Fibroblast of lung (primary cell): ENCODE results near the gene POLR1C. TPM values are rescaled to one million over a fixed set of nuclear protein-coding genes. Genes with fewer than 3 reads are reported as not detected.
"Not testable (repeated sequence)": the region's sequence is repeated elsewhere in the genome, so short reads cannot be mapped to it uniquely, and the experiment has no call there.

Source experiments
- DNase-seq, 2 donors: peaks; one replicate each; pipeline versions ENCODE4 v3.0.0 to v3.0.0-alpha.2; 2010; ENCODE audit warnings: low read depth in 2 of 2
- H2AFZ ChIP-seq: 2 replicates; pipeline ENCODE4 v1.5.1; 2012; ENCODE audit warnings: low read length, control low read depth, inconsistent platforms
- H3K27ac ChIP-seq: 2 replicates; pipeline ENCODE4 v1.5.1; 2011; ENCODE audit warnings: low read length, control low read depth; ENCODE audit not compliant: insufficient read depth
- H3K27me3 ChIP-seq: 2 replicates; pipeline ENCODE4 v1.5.1; 2011; ENCODE audit warnings: mild to moderate bottlenecking, low read length; ENCODE audit not compliant: control insufficient read depth, insufficient read depth
- H3K36me3 ChIP-seq: 2 replicates; pipeline ENCODE4 v1.5.1; 2011; ENCODE audit warnings: low read length; ENCODE audit not compliant: control insufficient read depth, insufficient read depth
- H3K4me1 ChIP-seq: 2 replicates; pipeline ENCODE4 v1.5.1; 2011; ENCODE audit warnings: low read length; ENCODE audit not compliant: control insufficient read depth, insufficient read depth; ENCODE audit errors: extremely low read depth
- H3K4me2 ChIP-seq: 2 replicates; pipeline ENCODE4 v1.5.1; 2011; ENCODE audit warnings: low read length, control low read depth; ENCODE audit not compliant: insufficient read depth; ENCODE audit errors: extremely low read depth
- H3K4me3 ChIP-seq, 4 experiments: fragments of 200-600 bp in 1 of 4; sonication (generic) in 1 of 4; replicated peaks in 1 of 4; 2 replicates each; pipeline ENCODE4 v1.5.1; 2011 to 2016; ENCODE audit warnings: low read length in 4 of 4, low read depth in 3 of 4, mild to moderate bottlenecking in 3 of 4, control low read depth in 2 of 4, inconsistent platforms in 1 of 4, mixed read lengths in 1 of 4; ENCODE audit not compliant: insufficient read depth in 1 of 4; ENCODE audit errors: control extremely low read depth in 1 of 4
- H3K79me2 ChIP-seq: 2 replicates; pipeline ENCODE4 v1.5.1; 2012; ENCODE audit warnings: mild to moderate bottlenecking, low read length, inconsistent platforms; ENCODE audit not compliant: control insufficient read depth, insufficient read depth
- H3K9ac ChIP-seq: 2 replicates; pipeline ENCODE4 v1.5.1; 2011; ENCODE audit warnings: mild to moderate bottlenecking, low read length, control low read depth; ENCODE audit not compliant: insufficient read depth
- H3K9me3 ChIP-seq: 2 replicates; pipeline ENCODE4 v1.5.1; 2012; ENCODE audit warnings: low read depth, low read length; ENCODE audit not compliant: control insufficient read depth, insufficient read depth
- H4K20me1 ChIP-seq: 2 replicates; pipeline ENCODE4 v1.5.1; 2011; ENCODE audit warnings: low read length; ENCODE audit not compliant: control insufficient read depth, insufficient read depth; ENCODE audit errors: extremely low read depth
- EZH2 ChIP-seq: IDR thresholded peaks from 2 replicates; pipeline ENCODE4 v1.5.1; 2012; ENCODE audit warnings: low read length, control low read depth, mild to moderate bottlenecking; ENCODE audit errors: missing control alignments
- polyA minus RNA-seq: library from RNA; depleted of rRNA, polyadenylated mRNA; stranded (reverse); fragments of >200 nt; gene quantifications from 2 replicates; pipeline ENCODE4 v1.2.3, GENCODE V29; 2011; ENCODE audit warnings: low replicate concordance
- polyA plus RNA-seq, 2 donors: library from polyadenylated mRNA; depleted of rRNA in 1 of 2; stranded (reverse) in 1 of 2; unstranded in 1 of 2; fragments of >200 nt; gene quantifications; 2 replicates each; pipeline ENCODE4 v1.2.1, GENCODE V29; 2011 to 2012; ENCODE audit warnings: missing spikeins in 1 of 2
- total RNA-seq: library from RNA; depleted of rRNA; stranded (reverse); fragments of >200 nt; gene quantifications from 2 replicates; pipeline ENCODE4 v1.2.1, GENCODE V29; 2014
- TF ChIP-seq, protein P1 (sequence below), 2 donors: IDR thresholded peaks in 1 of 2; conservative IDR thresholded peaks in 1 of 2; 1 replicate in 1 of 2; 2 replicates in 1 of 2; pipeline ENCODE4 v1.5.1; 2011 to 2012; ENCODE audit warnings: low read length in 2 of 2, control low read depth in 1 of 2, inconsistent platforms in 1 of 2, low read depth in 1 of 2, mild to moderate bottlenecking in 1 of 2

The POLR1C gene, protein sequence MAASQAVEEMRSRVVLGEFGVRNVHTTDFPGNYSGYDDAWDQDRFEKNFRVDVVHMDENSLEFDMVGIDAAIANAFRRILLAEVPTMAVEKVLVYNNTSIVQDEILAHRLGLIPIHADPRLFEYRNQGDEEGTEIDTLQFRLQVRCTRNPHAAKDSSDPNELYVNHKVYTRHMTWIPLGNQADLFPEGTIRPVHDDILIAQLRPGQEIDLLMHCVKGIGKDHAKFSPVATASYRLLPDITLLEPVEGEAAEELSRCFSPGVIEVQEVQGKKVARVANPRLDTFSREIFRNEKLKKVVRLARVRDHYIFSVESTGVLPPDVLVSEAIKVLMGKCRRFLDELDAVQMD
- total RNA-seq (27.4 and 32.4 TPM in 2 replicates), polyA plus RNA-seq (39.7 and 55.2 TPM in 2 replicates), polyA minus RNA-seq (15.0 and 27.4 TPM in 2 replicates)
- 41.4 and 49.3 TPM in 2 replicates for polyA plus RNA-seq (2012)

DNA sequence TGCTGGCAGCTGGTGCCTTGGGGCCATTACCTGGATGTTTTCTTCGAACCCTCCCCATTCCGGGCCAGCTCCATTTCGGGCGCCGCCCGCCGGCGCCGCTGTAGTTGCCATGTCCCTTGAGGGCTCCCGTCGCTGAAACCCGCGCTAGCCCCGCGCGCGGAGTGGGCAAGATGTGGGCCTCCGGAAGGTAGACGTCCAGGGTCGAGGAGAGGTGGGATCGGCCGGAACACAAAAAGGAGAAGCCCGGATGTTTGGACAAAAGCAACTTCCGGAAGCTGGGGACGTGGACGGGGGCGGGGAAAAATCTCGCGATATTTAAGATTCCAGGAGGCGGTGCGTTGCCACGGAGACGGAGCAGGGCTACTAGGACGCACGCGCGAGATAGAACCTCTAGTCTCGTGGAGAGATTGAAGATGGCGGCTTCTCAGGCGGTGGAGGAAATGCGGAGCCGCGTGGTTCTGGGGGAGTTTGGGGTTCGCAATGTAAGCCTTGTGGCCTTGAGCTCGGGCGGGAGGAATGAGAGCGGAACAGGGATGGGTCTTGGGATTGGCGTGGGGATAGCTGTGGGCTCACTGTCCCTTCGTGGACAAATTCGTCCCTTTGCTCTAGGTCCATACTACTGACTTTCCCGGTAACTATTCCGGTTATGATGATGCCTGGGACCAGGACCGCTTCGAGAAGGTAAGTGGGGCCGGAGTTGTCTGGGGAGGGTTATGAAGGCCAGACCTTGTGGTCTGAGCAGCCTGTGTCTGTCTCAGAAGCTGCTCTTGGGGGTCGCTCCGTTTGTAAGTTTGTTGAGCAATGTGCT, at the start of gene POLR1C, which contains the start of gene YIPF3:
Gene POLR1C (plus strand): TSS at position 393 of the 808 bp plus-strand sequence. CDS start 21 bp downstream, at position 414.
Gene YIPF3 (minus strand): TSS at position 230 of the 808 bp plus-strand sequence. CDS start 119 bp downstream, at position 111.
- Histone ChIP-seq H3K4me1 (peaks cover 11% of the 10 kb centered on the region), H3K9me3 (no peaks in the 10 kb centered on the region), H3K36me3 (peaks cover 36% of the 10 kb centered on the region), H2AFZ (peak within 1 kb of the TSS; percentile 98), H4K20me1 (no peaks in the 10 kb centered on the region), H3K79me2 (peaks cover 49% of the 10 kb centered on the region), H3K4me3 (peak within 1 kb of the TSS; percentile 74 to 99 (median 90)), H3K27me3 (no peaks in the 10 kb centered on the region), H3K4me2 (peak within 1 kb of the TSS; percentile 99), H3K27ac (peak within 1 kb of the TSS; percentile 86), H3K9ac (peak within 1 kb of the TSS; percentile 87)
- TF ChIP-seq, protein P1, sequence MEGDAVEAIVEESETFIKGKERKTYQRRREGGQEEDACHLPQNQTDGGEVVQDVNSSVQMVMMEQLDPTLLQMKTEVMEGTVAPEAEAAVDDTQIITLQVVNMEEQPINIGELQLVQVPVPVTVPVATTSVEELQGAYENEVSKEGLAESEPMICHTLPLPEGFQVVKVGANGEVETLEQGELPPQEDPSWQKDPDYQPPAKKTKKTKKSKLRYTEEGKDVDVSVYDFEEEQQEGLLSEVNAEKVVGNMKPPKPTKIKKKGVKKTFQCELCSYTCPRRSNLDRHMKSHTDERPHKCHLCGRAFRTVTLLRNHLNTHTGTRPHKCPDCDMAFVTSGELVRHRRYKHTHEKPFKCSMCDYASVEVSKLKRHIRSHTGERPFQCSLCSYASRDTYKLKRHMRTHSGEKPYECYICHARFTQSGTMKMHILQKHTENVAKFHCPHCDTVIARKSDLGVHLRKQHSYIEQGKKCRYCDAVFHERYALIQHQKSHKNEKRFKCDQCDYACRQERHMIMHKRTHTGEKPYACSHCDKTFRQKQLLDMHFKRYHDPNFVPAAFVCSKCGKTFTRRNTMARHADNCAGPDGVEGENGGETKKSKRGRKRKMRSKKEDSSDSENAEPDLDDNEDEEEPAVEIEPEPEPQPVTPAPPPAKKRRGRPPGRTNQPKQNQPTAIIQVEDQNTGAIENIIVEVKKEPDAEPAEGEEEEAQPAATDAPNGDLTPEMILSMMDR (conservative IDR thresholded peaks at IDR 0.05 in 1 of 2, IDR thresholded peaks at IDR 0.05 in 1 of 2; ENCODE audit: low read depth in 1 of 2, low read length in 2 of 2): no peak
- TF ChIP-seq EZH2: no peak
- peak; percentile 94 to 99 for DNase-seq

DNA sequence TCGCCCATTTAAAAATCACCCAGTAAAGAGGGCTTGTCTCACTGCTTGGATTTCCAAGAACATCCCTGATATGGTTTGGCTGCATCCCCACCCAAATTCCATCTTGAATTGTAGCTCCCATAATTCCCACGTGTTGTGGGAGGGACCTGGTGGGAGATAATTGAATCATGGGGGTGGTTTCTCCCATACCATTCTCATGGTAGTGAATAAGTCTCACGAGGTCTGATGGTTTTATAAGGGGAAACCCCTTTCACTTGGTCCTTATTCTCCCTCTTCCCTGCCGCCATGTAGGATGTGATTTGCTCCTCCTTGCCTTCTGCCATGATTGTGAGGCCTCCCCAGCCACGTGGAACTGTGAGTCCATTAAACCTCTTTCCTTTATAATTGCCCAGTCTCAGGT, 49.6 kb upstream of the POLR1C start:
- H3K9me3 ChIP-seq, H3K9ac ChIP-seq, H3K27ac ChIP-seq, H3K4me1 ChIP-seq, H3K4me3 ChIP-seq, H3K27me3 ChIP-seq, H3K79me2 ChIP-seq, H4K20me1 ChIP-seq, H3K36me3 ChIP-seq, H2AFZ ChIP-seq, DNase-seq, H3K4me2 ChIP-seq: not testable (repeated sequence)

DNA sequence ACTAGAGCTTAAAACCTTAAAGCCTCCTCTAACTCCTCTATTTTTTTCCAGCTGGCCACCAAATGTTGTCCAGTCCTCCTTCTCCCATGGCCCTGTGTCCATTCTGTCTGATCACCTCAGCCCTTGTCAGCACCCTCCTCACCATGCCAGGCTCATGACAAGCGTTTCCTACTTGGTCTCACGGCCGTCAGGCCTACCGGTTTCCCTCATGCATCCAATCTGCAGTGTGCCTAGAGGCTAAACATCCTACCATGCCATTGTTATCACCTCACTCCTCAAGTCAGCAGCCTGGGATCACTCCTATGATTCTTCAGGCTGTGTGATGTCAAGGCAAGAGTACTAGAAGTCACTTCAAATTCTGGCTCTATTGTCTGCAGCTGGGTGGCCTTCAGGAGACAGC, 49.1 kb upstream of the POLR1C start:
- Histone ChIP-seq H3K27ac (no peak overlapping the region), H3K79me2 (no peaks in the 10 kb centered on the region), H2AFZ (no peak overlapping the region), H3K9me3 (no peaks in the 10 kb centered on the region), H3K36me3 (no peaks in the 10 kb centered on the region), H3K9ac (no peak overlapping the region), H3K27me3 (peaks cover 9% of the 10 kb centered on the region), H3K4me1 (no peaks in the 10 kb centered on the region), H3K4me2 (no peak overlapping the region), H3K4me3 (no peak overlapping the region), H4K20me1 (no peaks in the 10 kb centered on the region)
- DNase-seq: no peak
- no peak for TF ChIP-seq EZH2
- TF ChIP-seq, protein P1 (conservative IDR thresholded peaks at IDR 0.05 in 1 of 2, IDR thresholded peaks at IDR 0.05 in 1 of 2; ENCODE audit: low read depth in 1 of 2, low read length in 2 of 2): no peak
